H1 (cell line): ENCODE results near the gene DYNLL1. TPM values are rescaled to one million over a fixed set of nuclear protein-coding genes. Genes with fewer than 3 reads are reported as not detected.

Experiments used
- CTCF ChIA-PET: fragments of 300-600 bp; sonication (Branson Sonifier 250); formaldehyde crosslinking; loops from one replicate; lab custom pipeline; 2021; ENCODE audit not compliant: partially characterized antibody; lab: Charles Lee
- POLR2A ChIA-PET: fragments of 300-600 bp; sonication (Branson Sonifier 250); formaldehyde crosslinking; loops from one replicate; lab custom pipeline; 2021; ENCODE audit warnings: inconsistent platforms; ENCODE audit not compliant: partially characterized antibody; lab: Charles Lee
- DNase-seq, 2 experiments: peaks; one replicate each; pipeline versions ENCODE4 v3.0.0 to v3.0.0-alpha.2; 2010 to 2022; ENCODE audit warnings: low spot score in 2 of 2, low read depth in 1 of 2, mixed read lengths in 1 of 2
- FAIRE-seq: peaks from 2 replicates; lab custom pipeline; 2011; peaks lifted over from hg19 to GRCh38; lab: Jason Lieb, UNC
- H2AFZ ChIP-seq: 2 replicates; pipeline ENCODE4 v1.8.1; 2012; ENCODE audit warnings: low read length, inconsistent platforms
- H2AK5ac ChIP-seq: 2 replicates; pipeline ENCODE4 v1.6.1; 2013; ENCODE audit warnings: low read depth, low read length
- H2BK120ac ChIP-seq: replicated peaks from 2 replicates; pipeline ENCODE3; 2013; ENCODE audit warnings: low read depth, low read length, inconsistent platforms
- H2BK12ac ChIP-seq: 2 replicates; pipeline ENCODE4 v1.6.1; 2013; ENCODE audit warnings: low read depth, low read length
- H2BK15ac ChIP-seq: 2 replicates; pipeline ENCODE4 v1.6.1; 2013; ENCODE audit warnings: low read length
- H2BK20ac ChIP-seq: 2 replicates; pipeline ENCODE4 v1.6.1; 2013; ENCODE audit warnings: low read length
- H2BK5ac ChIP-seq: 2 replicates; pipeline ENCODE4 v1.6.1; 2013; ENCODE audit warnings: low read depth, low read length
- H3K14ac ChIP-seq: 2 replicates; pipeline ENCODE4 v1.6.1; 2013; ENCODE audit warnings: inconsistent platforms; ENCODE audit not compliant: insufficient read length
- H3K18ac ChIP-seq: 2 replicates; pipeline ENCODE4 v1.6.1; 2013; ENCODE audit warnings: low read length; ENCODE audit errors: extremely low read depth
- H3K23ac ChIP-seq: 2 replicates; pipeline ENCODE4 v1.6.1; 2013; ENCODE audit warnings: inconsistent platforms; ENCODE audit not compliant: insufficient read length
- H3K23me2 ChIP-seq: 2 replicates; pipeline ENCODE4 v1.6.1; 2013; ENCODE audit warnings: low read depth, low read length
- H3K27ac ChIP-seq: 2 replicates; pipeline ENCODE4 v1.6.1; 2011; ENCODE audit warnings: low read depth, low read length, inconsistent platforms
- H3K27me3 ChIP-seq, 4 experiments: replicated peaks in 1 of 4; 1 replicate in 1 of 4; 2 replicates in 3 of 4; pipeline versions ENCODE4 v1.6.1 to v1.8.1; 2011 to 2013; ENCODE audit warnings: low read length in 3 of 4, mild to moderate bottlenecking in 3 of 4, inconsistent platforms in 2 of 4, mixed read lengths in 2 of 4, moderate library complexity in 1 of 4; ENCODE audit not compliant: control insufficient read depth in 3 of 4, insufficient read depth in 3 of 4; ENCODE audit errors: extremely low read depth in 1 of 4
- H3K36me3 ChIP-seq, 4 experiments: 2 replicates each; pipeline versions ENCODE4 v1.6.1 to v1.8.1; 2011 to 2013; ENCODE audit warnings: mild to moderate bottlenecking in 4 of 4, low read length in 3 of 4, moderate library complexity in 2 of 4, control low read depth in 1 of 4, inconsistent platforms in 1 of 4; ENCODE audit not compliant: insufficient read depth in 4 of 4, control insufficient read depth in 2 of 4
- H3K4ac ChIP-seq: replicated peaks from 2 replicates; pipeline ENCODE3; 2013; ENCODE audit warnings: low read length, low read depth, mixed read lengths, inconsistent platforms; ENCODE audit not compliant: insufficient read length
- H3K4me1 ChIP-seq, 4 experiments: replicated peaks in 1 of 4; 1 replicate in 1 of 4; 2 replicates in 3 of 4; pipeline versions ENCODE4 v1.6.1 to v1.8.1; 2011 to 2013; ENCODE audit warnings: low read length in 3 of 4, inconsistent platforms in 2 of 4, mixed read lengths in 1 of 4; ENCODE audit not compliant: insufficient read depth in 4 of 4, control insufficient read depth in 3 of 4
- H3K4me2 ChIP-seq, 2 experiments: 2 replicates each; pipeline versions ENCODE4 v1.6.1 to v1.8.1; 2011 to 2013; ENCODE audit warnings: low read depth in 2 of 2, low read length in 2 of 2, control low read depth in 1 of 2, inconsistent platforms in 1 of 2, mild to moderate bottlenecking in 1 of 2; ENCODE audit not compliant: insufficient read depth in 1 of 2
- H3K4me3 ChIP-seq, 4 experiments: fragments of 200-600, 300-600 bp in 1 of 4; sonication (generic), shearing (Covaris generic), sonication (Bioruptor Twin) in 1 of 4; 2 replicates each; pipeline versions ENCODE4 v1.5.1 to v1.8.1; 2011 to 2016; ENCODE audit warnings: low read length in 4 of 4, low read depth in 3 of 4, control low read depth in 2 of 4, inconsistent platforms in 2 of 4, mild to moderate bottlenecking in 2 of 4, mixed read lengths in 1 of 4, moderate library complexity in 1 of 4; ENCODE audit not compliant: insufficient read depth in 2 of 4; ENCODE audit errors: extremely low read depth in 1 of 4
- H3K56ac ChIP-seq: replicated peaks from 2 replicates; pipeline ENCODE3; 2013; ENCODE audit warnings: low read depth, mild to moderate bottlenecking, mixed read lengths, low read length, inconsistent platforms; ENCODE audit not compliant: insufficient read length
- H3K79me1 ChIP-seq: 2 replicates; pipeline ENCODE4 v1.6.1; 2013; ENCODE audit warnings: low read depth, low read length, control low read depth
- H3K79me2 ChIP-seq, 2 experiments: 2 replicates each; pipeline versions ENCODE4 v1.6.1 to v1.8.1; 2012 to 2013; ENCODE audit warnings: low read length in 2 of 2, mild to moderate bottlenecking in 2 of 2, inconsistent platforms in 1 of 2; ENCODE audit not compliant: insufficient read depth in 2 of 2, control insufficient read depth in 1 of 2
- H3K9ac ChIP-seq, 4 experiments: replicated peaks in 1 of 4; 1 replicate in 1 of 4; 2 replicates in 3 of 4; pipeline versions ENCODE4 v1.6.1 to v1.8.1; 2011 to 2013; ENCODE audit warnings: low read depth in 3 of 4, low read length in 3 of 4, control low read depth in 2 of 4, mild to moderate bottlenecking in 2 of 4, moderate library complexity in 2 of 4, inconsistent platforms in 1 of 4; ENCODE audit errors: extremely low read depth in 1 of 4
- H3K9me3 ChIP-seq, 2 experiments: 2 replicates each; pipeline versions ENCODE4 v1.6.1 to v1.8.1; 2012 to 2013; ENCODE audit warnings: mild to moderate bottlenecking in 2 of 2, moderate library complexity in 2 of 2, control low read depth in 1 of 2, inconsistent platforms in 1 of 2, low read depth in 1 of 2, low read length in 1 of 2, mixed read lengths in 1 of 2; ENCODE audit not compliant: insufficient read depth in 2 of 2
- H4K20me1 ChIP-seq, 2 experiments: replicated peaks in 1 of 2; 2 replicates each; pipeline versions ENCODE3 to v1.8.1; 2011 to 2013; ENCODE audit warnings: inconsistent platforms in 2 of 2, low read length in 2 of 2, mild to moderate bottlenecking in 1 of 2; ENCODE audit not compliant: insufficient read depth in 2 of 2, control insufficient read depth in 1 of 2
- H4K5ac ChIP-seq: 2 replicates; pipeline ENCODE4 v1.6.1; 2013; ENCODE audit warnings: low read length, low read depth, mixed read lengths, inconsistent platforms; ENCODE audit not compliant: insufficient read length
- H4K8ac ChIP-seq: 2 replicates; pipeline ENCODE4 v1.8.0; 2013; ENCODE audit warnings: mild to moderate bottlenecking, moderate library complexity, low read length, inconsistent platforms; ENCODE audit not compliant: insufficient read depth; ENCODE audit errors: extremely low read depth
- H4K91ac ChIP-seq: replicated peaks from 2 replicates; pipeline ENCODE3; 2013; ENCODE audit warnings: low read length, mixed read lengths, inconsistent platforms; ENCODE audit not compliant: insufficient read length
- JUND ChIP-seq: IDR thresholded peaks from 2 replicates; pipeline ENCODE4 v1.6.1; 2011; ENCODE audit warnings: mild to moderate bottlenecking, improper control_type of control experiment, low read length
- POLR2AphosphoS5 ChIP-seq: IDR thresholded peaks from 2 replicates; pipeline ENCODE4 v1.6.1; 2011; ENCODE audit warnings: low read depth, low read length
- WGBS, 2 experiments: shearing (Covaris generic) in 1 of 2; methylation state at CpG; one replicate each; pipeline versions ENCODE4 v1.1.6 to v1.1.7; 2013 to 2015; ENCODE audit warnings: low lambda C conversion rate in 2 of 2, mixed read lengths in 2 of 2, inconsistent platforms in 1 of 2, low coverage in 1 of 2, missing lambda C conversion rate in 1 of 2; ENCODE audit not compliant: insufficient replicate concordance in 2 of 2, insufficient coverage in 1 of 2, insufficient read length in 1 of 2; ENCODE audit errors: extremely low coverage in 1 of 2, missing lambda C conversion rate in 1 of 2; 5-methylcytosine and 5-hydroxymethylcytosine counted together
- polyA plus RNA-seq, 7 experiments: library from polyadenylated mRNA; depleted of rRNA in 3 of 7; stranded (reverse) in 5 of 7; unstranded in 2 of 7; fragments of >200 nt in 5 of 7; fragments of 200-250 nt in 2 of 7; gene quantifications; 1 replicate in 5 of 7; 2 replicates in 1 of 7; 4 replicates in 1 of 7; pipeline versions ENCODE4 v1.2.1 to v1.2.3, GENCODE V29; 2011 to 2013; ENCODE audit warnings: missing spikeins in 2 of 7, mixed read lengths in 2 of 7
- total RNA-seq: library from RNA; stranded (reverse); fragmentation: NEBNext Ultra II Directional; extraction: Animal tissue kit (Norgen Biotek cat#: 25700); gene quantifications from 2 replicates; pipeline ENCODE4 v1.2.1, GENCODE V29; 2021

The DYNLL1 gene
- total and polyA plus RNA-seq, 2 of the 8 experiments (the other 6 are each of a cell fraction or from before 2014, with no cell fraction given) = 423 to 488 TPM

DNA sequence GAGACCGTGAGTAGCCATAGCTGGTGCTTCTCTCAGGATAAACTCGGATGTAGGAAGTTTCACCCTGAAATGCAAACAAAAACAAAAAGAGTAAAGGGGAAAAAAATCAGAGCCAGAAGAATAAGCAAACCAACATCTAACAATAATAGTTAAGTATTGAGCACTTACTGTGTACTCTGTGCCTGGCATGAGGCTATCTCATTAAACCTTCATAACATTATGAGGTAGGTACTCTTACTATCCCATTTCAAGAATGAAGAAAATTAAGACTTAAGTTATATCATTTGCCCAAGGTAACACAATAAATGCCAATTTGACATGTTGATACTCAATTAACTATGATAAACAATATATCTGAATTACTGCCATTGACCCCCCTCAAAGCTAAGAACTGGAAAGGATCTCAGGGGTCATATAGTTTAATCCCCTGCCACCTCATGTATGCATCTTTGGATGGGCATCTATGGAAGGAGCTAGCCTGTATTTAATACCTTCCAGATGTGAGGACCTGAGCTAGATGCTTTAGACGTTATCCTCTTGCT is 33.7 kb upstream of the DYNLL1 start:
- H4K20me1 ChIP-seq = peaks cover 8 to 19% of the 10 kb centered on the region in 2 experiments
- H2BK120ac ChIP-seq = no peak overlapping the region
- H3K4me3 ChIP-seq = no peak overlapping the region
- no peak overlapping the region for H3K4me2 ChIP-seq
- no peak for FAIRE-seq
- no peaks in the 10 kb centered on the region; a peak in 1 of 7 replicates for H3K4me1 ChIP-seq
- no peak overlapping the region for H4K91ac ChIP-seq
- 95% methylated on average over 3 of the region's 3 CpGs; no CpG with 5 or more reads in 1 of the 2 experiments for WGBS, 2 experiments
- peak; percentile 50; the same call in 1 of the 2 replicates for TF ChIP-seq POLR2AphosphoS5
- no peak for TF ChIP-seq JUND
- H3K9ac ChIP-seq = no peak overlapping the region
- H3K14ac ChIP-seq = no peak overlapping the region
- no peak overlapping the region for H3K27ac ChIP-seq
- ChIA-PET POLR2A (interaction anchor here (0.6 to 18.7 kb wide), 10 partner anchors 10 to 304 kb away, joined by 3 to 365 read pairs (median 4); partner anchors contain the start of genes COQ5, GATC and TRIAP1), CTCF (interaction anchor here (1.1 to 9.3 kb wide), 5 partner anchors 8 to 126 kb away, joined by 3 to 152 read pairs (median 4); partner anchors contain the start of gene COX6A1)
- H2BK20ac ChIP-seq = no peak overlapping the region
- no peaks in the 10 kb centered on the region for H3K23me2 ChIP-seq
- DNase-seq = no peak
- no peak overlapping the region for H2BK5ac ChIP-seq
- no peak overlapping the region for H2AK5ac ChIP-seq
- H4K8ac ChIP-seq = no peak overlapping the region
- no peak overlapping the region for H2AFZ ChIP-seq
- no peak overlapping the region for H3K56ac ChIP-seq
- H3K4ac ChIP-seq = no peak overlapping the region
- H3K23ac ChIP-seq = no peak overlapping the region
- no peak overlapping the region for H3K18ac ChIP-seq
- H4K5ac ChIP-seq = no peak overlapping the region
- peaks cover 3% of the 10 kb centered on the region for H3K79me1 ChIP-seq
- peaks cover 0 to 30% of the 10 kb centered on the region in 2 experiments; a peak in 2 of 4 replicates for H3K79me2 ChIP-seq
- H2BK15ac ChIP-seq = no peak overlapping the region
- H3K9me3 ChIP-seq = no peaks in the 10 kb centered on the region
- H3K27me3 ChIP-seq = no peaks in the 10 kb centered on the region
- no peak overlapping the region for H2BK12ac ChIP-seq
- H3K36me3 ChIP-seq = peaks cover 47 to 87% (median 71%) of the 10 kb centered on the region in 4 experiments
